OCI-LY7 (cell line): ENCODE results near the gene SLC30A3. TPM values are rescaled to one million over a fixed set of nuclear protein-coding genes. Genes with fewer than 3 reads are reported as not detected.

Source experiments
- BruUV-seq: library from RNA; stranded (reverse); fragments of 400-500 nt; replicated peaks from 2 replicates; lab custom pipeline; 2021; lab: Mats Ljungman, UMichigan
- CTCF ChIA-PET: fragments of 300-600 bp; sonication (Branson Sonifier 250); formaldehyde crosslinking; loops from one replicate; lab custom pipeline; 2022; ENCODE audit warnings: antibody characterized with exemption; ENCODE audit not compliant: unreplicated experiment; lab: Charles Lee
- POLR2A ChIA-PET: fragments of 300-600 bp; sonication (Branson Sonifier 250); formaldehyde crosslinking; loops from one replicate; lab custom pipeline; 2022; ENCODE audit warnings: antibody characterized with exemption; lab: Charles Lee
- DNase-seq: peaks from one replicate; pipeline ENCODE4 v3.0.0-alpha.2; 2015; ENCODE audit warnings: low spot score
- H2AFZ ChIP-seq: fragments of 200-600 bp; sonication (generic), shearing (Covaris generic); 2 replicates; pipeline ENCODE4 v1.6.1; 2014; ENCODE audit warnings: mild to moderate bottlenecking, antibody characterized with exemption, low read length, moderate library complexity
- H3K27ac ChIP-seq: fragments of 200-600 bp; sonication (generic); 2 replicates; pipeline ENCODE4 v1.5.1; 2014; ENCODE audit warnings: mixed run types, low read depth, mild to moderate bottlenecking, moderate library complexity, low read length, inconsistent platforms; ENCODE audit not compliant: poor library complexity, severe bottlenecking
- H3K36me3 ChIP-seq: fragments of 200-600 bp; sonication (generic); 2 replicates; pipeline ENCODE4 v1.6.1; 2014; ENCODE audit warnings: mild to moderate bottlenecking, antibody characterized with exemption, low read length, moderate library complexity, mixed read lengths; ENCODE audit not compliant: insufficient read depth
- H3K4me1 ChIP-seq: fragments of 200-600 bp; sonication (generic); 2 replicates; pipeline ENCODE4 v1.5.1; 2014; ENCODE audit warnings: mild to moderate bottlenecking, low read length; ENCODE audit not compliant: insufficient read depth, poor library complexity, severe bottlenecking
- H3K4me2 ChIP-seq: fragments of 200-600 bp; sonication (generic); 2 replicates; pipeline ENCODE4 v1.6.1; 2014; ENCODE audit warnings: mild to moderate bottlenecking, low read length
- H3K4me3 ChIP-seq: fragments of 200-600 bp; sonication (generic); 2 replicates; pipeline ENCODE4 v1.5.1; 2014; ENCODE audit warnings: mild to moderate bottlenecking, low read depth, low read length; ENCODE audit not compliant: poor library complexity, severe bottlenecking
- H3K79me2 ChIP-seq: fragments of 200-600 bp; sonication (generic); 2 replicates; pipeline ENCODE4 v1.6.1; 2016; ENCODE audit warnings: low read depth, mild to moderate bottlenecking, low read length, moderate library complexity, mixed read lengths; ENCODE audit not compliant: insufficient read depth
- H3K9me2 ChIP-seq: fragments of 200-600 bp; sonication (generic); 2 replicates; pipeline ENCODE4 v1.6.1; 2016; ENCODE audit warnings: mild to moderate bottlenecking, low read length, mixed read lengths; ENCODE audit not compliant: insufficient read depth
- H3K9me3 ChIP-seq: fragments of 200-600 bp; sonication (generic); 2 replicates; pipeline ENCODE4 v1.6.1; 2014; ENCODE audit warnings: mild to moderate bottlenecking, mixed run types, low read length, mixed read lengths
- H4K20me1 ChIP-seq: fragments of 200-600 bp; sonication (generic); 2 replicates; pipeline ENCODE4 v1.6.1; 2014; ENCODE audit warnings: mild to moderate bottlenecking, antibody characterized with exemption, low read length, moderate library complexity, mixed read lengths; ENCODE audit not compliant: insufficient read depth
- EZH2phosphoT487 ChIP-seq: fragments of 200-600 bp; sonication (generic); IDR thresholded peaks from 2 replicates; pipeline ENCODE4 v1.6.1; 2018; ENCODE audit warnings: low read depth, borderline replicate concordance, mild to moderate bottlenecking, mixed run types, antibody characterized with exemption, low read length, moderate library complexity, mixed read lengths
- intact Hi-C: fragments of 100-400 bp; cut with micrococcal nuclease; formaldehyde crosslinking; loops from one replicate; pipeline ENCODE4 v1.10.0; 2022; ENCODE audit not compliant: unreplicated experiment
- total RNA-seq, 2 experiments: library from RNA; depleted of rRNA in 1 of 2; stranded (reverse); fragments of >200 nt in 1 of 2; shearing (Covaris generic) in 1 of 2; gene quantifications; 2 replicates each; pipeline ENCODE4 v1.2.3, GENCODE V29; 2014 to 2022
- TF ChIP-seq, protein P1 (sequence below): fragments of 200-600 bp; sonication (generic); conservative IDR thresholded peaks from 2 replicates; pipeline ENCODE4 v1.5.1; 2014; ENCODE audit warnings: mild to moderate bottlenecking, antibody characterized with exemption, low read length, moderate library complexity, mixed read lengths

SLC30A3 gene
- total RNA-seq, 2 experiments from 2014 or later, result 23.3 to 71.6 TPM

DNA sequence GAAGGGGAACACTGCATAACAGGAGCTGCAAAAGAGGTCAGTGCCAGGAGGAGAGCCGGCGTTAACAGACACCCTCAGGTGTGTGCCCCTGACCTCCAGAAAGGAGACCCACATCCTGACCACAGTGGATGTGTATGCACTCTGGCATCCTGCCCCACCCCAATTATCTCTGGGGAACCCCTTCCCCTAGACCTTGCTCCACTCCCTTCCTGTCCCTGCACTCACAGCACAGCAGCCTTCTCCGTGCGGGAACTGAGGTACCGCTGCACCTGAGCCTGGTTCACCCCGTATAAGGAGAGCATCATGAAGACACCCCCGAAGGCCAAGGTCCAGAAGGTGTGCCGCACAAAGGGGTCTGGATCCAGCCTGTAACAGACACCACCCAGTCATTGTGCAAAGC is 58.3 kb downstream of the SLC30A3 start:
- Histone ChIP-seq H3K4me3 (no peak overlapping the region), H3K4me2 (no peak overlapping the region), H3K4me1 (peaks cover 18% of the 10 kb centered on the region), H3K79me2 (peaks cover 20% of the 10 kb centered on the region; the same call in 1 of the 2 replicates), H3K27ac (no peak overlapping the region), H2AFZ (no peak overlapping the region), H3K9me3 (no peaks in the 10 kb centered on the region), H3K36me3 (peaks cover 94% of the 10 kb centered on the region), H3K9me2 (no peaks in the 10 kb centered on the region), H4K20me1 (no peaks in the 10 kb centered on the region)
- ChIA-PET CTCF (no interaction called here), POLR2A (no interaction called here)
- intact Hi-C loops, result no loop called here
- no peak for TF ChIP-seq EZH2phosphoT487
- TF ChIP-seq, protein P1, sequence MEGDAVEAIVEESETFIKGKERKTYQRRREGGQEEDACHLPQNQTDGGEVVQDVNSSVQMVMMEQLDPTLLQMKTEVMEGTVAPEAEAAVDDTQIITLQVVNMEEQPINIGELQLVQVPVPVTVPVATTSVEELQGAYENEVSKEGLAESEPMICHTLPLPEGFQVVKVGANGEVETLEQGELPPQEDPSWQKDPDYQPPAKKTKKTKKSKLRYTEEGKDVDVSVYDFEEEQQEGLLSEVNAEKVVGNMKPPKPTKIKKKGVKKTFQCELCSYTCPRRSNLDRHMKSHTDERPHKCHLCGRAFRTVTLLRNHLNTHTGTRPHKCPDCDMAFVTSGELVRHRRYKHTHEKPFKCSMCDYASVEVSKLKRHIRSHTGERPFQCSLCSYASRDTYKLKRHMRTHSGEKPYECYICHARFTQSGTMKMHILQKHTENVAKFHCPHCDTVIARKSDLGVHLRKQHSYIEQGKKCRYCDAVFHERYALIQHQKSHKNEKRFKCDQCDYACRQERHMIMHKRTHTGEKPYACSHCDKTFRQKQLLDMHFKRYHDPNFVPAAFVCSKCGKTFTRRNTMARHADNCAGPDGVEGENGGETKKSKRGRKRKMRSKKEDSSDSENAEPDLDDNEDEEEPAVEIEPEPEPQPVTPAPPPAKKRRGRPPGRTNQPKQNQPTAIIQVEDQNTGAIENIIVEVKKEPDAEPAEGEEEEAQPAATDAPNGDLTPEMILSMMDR, result no peak
- no peak for DNase-seq
- BruUV-seq, result no TSS peak

DNA sequence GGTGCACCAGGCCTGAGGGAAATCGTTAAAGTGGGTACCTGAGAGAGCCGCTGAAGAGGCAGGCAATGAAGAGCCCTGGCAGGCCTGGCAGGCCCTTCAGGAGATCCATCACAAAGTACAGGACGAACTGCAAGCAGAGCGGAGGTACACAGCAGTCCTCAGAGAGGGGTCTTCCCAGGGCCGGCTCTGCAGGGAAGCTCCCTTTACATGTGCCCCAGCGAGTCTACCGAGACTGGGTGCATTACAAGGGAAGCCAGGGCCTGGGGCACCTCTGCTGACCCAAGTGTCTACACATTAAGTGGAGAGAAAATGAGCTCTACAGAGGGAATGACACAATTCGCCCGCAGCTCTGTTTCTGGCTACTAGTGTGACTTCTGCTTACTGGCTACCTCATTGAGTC is 59.1 kb downstream of the SLC30A3 start:
- DNase-seq, result no peak
- no peak overlapping the region for H3K27ac ChIP-seq
- no peak overlapping the region for H2AFZ ChIP-seq
- no peaks in the 10 kb centered on the region for H4K20me1 ChIP-seq
- H3K79me2 ChIP-seq, result peaks cover 12% of the 10 kb centered on the region; the same call in 1 of the 2 replicates
- no peaks in the 10 kb centered on the region for H3K9me2 ChIP-seq
- H3K4me2 ChIP-seq, result no peak overlapping the region
- H3K36me3 ChIP-seq, result peaks cover 94% of the 10 kb centered on the region
- no peak for TF ChIP-seq EZH2phosphoT487
- TF ChIP-seq, protein P1, result no peak
- intact Hi-C loops, result no loop called here
- BruUV-seq, result no TSS peak
- no peaks in the 10 kb centered on the region for H3K9me3 ChIP-seq
- no peak overlapping the region for H3K4me3 ChIP-seq
- POLR2A ChIA-PET, result no interaction called here
- CTCF ChIA-PET, result no interaction called here
- peaks cover 12% of the 10 kb centered on the region for H3K4me1 ChIP-seq

Other genes with a start within 250 kb of the SLC30A3 start
- 32.0 and 32.6 TPM in 2 replicates for gene TMEM214, start 230.1 kb downstream of the SLC30A3 start, total RNA-seq (2014; rRNA removed; shearing (Covaris generic))
- gene TMEM214, start 230.1 kb downstream of the SLC30A3 start, total RNA-seq (2022), result 78.6 and 79.3 TPM in 2 replicates
- 34.3 and 37.4 TPM in 2 replicates for gene AGBL5, start 211.4 kb downstream of the SLC30A3 start, total RNA-seq (2014; rRNA removed; shearing (Covaris generic))
- 42.0 and 51.8 TPM in 2 replicates for gene AGBL5, start 211.4 kb downstream of the SLC30A3 start, total RNA-seq (2022)
- 147 and 214 TPM in 2 replicates for gene OST4, start 191.4 kb downstream of the SLC30A3 start, total RNA-seq (2014; rRNA removed; shearing (Covaris generic))
- 253 and 267 TPM in 2 replicates for gene OST4, start 191.4 kb downstream of the SLC30A3 start, total RNA-seq (2022)
- gene EMILIN1, start 184.4 kb downstream of the SLC30A3 start, total RNA-seq (2014; rRNA removed; shearing (Covaris generic)), result 2.7 and 3.2 TPM in 2 replicates
- 1.6 and 2.2 TPM in 2 replicates for gene EMILIN1, start 184.4 kb downstream of the SLC30A3 start, total RNA-seq (2022)
- gene KHK, start 176.3 kb downstream of the SLC30A3 start, total RNA-seq (2014; rRNA removed; shearing (Covaris generic)), result 9.7 and 14.0 TPM in 2 replicates
- gene KHK, start 176.3 kb downstream of the SLC30A3 start, total RNA-seq (2022), result 17.9 and 19.7 TPM in 2 replicates
- gene CGREF1, start 143.9 kb downstream of the SLC30A3 start, total RNA-seq (2014; rRNA removed; shearing (Covaris generic)), result not detected in 2 replicates
- gene CGREF1, start 143.9 kb downstream of the SLC30A3 start, total RNA-seq (2022), result not detected in 2 replicates
- not detected in 2 replicates for gene ABHD1, start 139.2 kb downstream of the SLC30A3 start, total RNA-seq (2014; rRNA removed; shearing (Covaris generic))
- not detected in 2 replicates for gene ABHD1, start 139.2 kb downstream of the SLC30A3 start, total RNA-seq (2022)
- 113 and 116 TPM in 2 replicates for gene PREB, start 128.4 kb downstream of the SLC30A3 start, total RNA-seq (2014; rRNA removed; shearing (Covaris generic))
- 96.8 and 106 TPM in 2 replicates for gene PREB, start 128.4 kb downstream of the SLC30A3 start, total RNA-seq (2022)
- not detected in 2 replicates for gene PRR30, start 123.6 kb downstream of the SLC30A3 start, total RNA-seq (2014; rRNA removed; shearing (Covaris generic))
- gene PRR30, start 123.6 kb downstream of the SLC30A3 start, total RNA-seq (2022), result not detected in 2 replicates
- gene TCF23, start 114.0 kb downstream of the SLC30A3 start, total RNA-seq (2014; rRNA removed; shearing (Covaris generic)), result not detected in 2 replicates
- gene TCF23, start 114.0 kb downstream of the SLC30A3 start, total RNA-seq (2022), result 0.25 TPM in 1 of 2 replicates, not detected in the other
- gene ATRAID, start 51.0 kb downstream of the SLC30A3 start, total RNA-seq (2014; rRNA removed; shearing (Covaris generic)), result 75.4 and 93.3 TPM in 2 replicates
- 92.7 and 92.8 TPM in 2 replicates for gene ATRAID, start 51.0 kb downstream of the SLC30A3 start, total RNA-seq (2022)
- gene SLC5A6, start 50.8 kb downstream of the SLC30A3 start, total RNA-seq (2014; rRNA removed; shearing (Covaris generic)), result 50.1 and 55.5 TPM in 2 replicates
- 47.9 and 60.1 TPM in 2 replicates for gene SLC5A6, start 50.8 kb downstream of the SLC30A3 start, total RNA-seq (2022)
- gene CAD, start 45.7 kb downstream of the SLC30A3 start, total RNA-seq (2014; rRNA removed; shearing (Covaris generic)), result 118 and 132 TPM in 2 replicates
- 166 and 173 TPM in 2 replicates for gene CAD, start 45.7 kb downstream of the SLC30A3 start, total RNA-seq (2022)
- gene DNAJC5G, start 12.4 kb upstream of the SLC30A3 start, total RNA-seq (2014; rRNA removed; shearing (Covaris generic)), result 2.7 and 4.7 TPM in 2 replicates
- 18.1 and 18.2 TPM in 2 replicates for gene DNAJC5G, start 12.4 kb upstream of the SLC30A3 start, total RNA-seq (2022)
- gene TRIM54, start 19.4 kb upstream of the SLC30A3 start, total RNA-seq (2014; rRNA removed; shearing (Covaris generic)), result 2.1 and 6.4 TPM in 2 replicates
- gene TRIM54, start 19.4 kb upstream of the SLC30A3 start, total RNA-seq (2022), result 13.6 and 18.8 TPM in 2 replicates
- gene UCN, start 45.4 kb upstream of the SLC30A3 start, total RNA-seq (2014; rRNA removed; shearing (Covaris generic)), result 5.9 and 6.4 TPM in 2 replicates
- 7.2 and 8.5 TPM in 2 replicates for gene UCN, start 45.4 kb upstream of the SLC30A3 start, total RNA-seq (2022)
- 54.1 and 63.9 TPM in 2 replicates for gene MPV17, start 60.0 kb upstream of the SLC30A3 start, total RNA-seq (2014; rRNA removed; shearing (Covaris generic))
- gene MPV17, start 60.0 kb upstream of the SLC30A3 start, total RNA-seq (2022), result 98.0 and 109 TPM in 2 replicates
- 54.2 and 56.9 TPM in 2 replicates for gene GTF3C2, start 93.7 kb upstream of the SLC30A3 start, total RNA-seq (2014; rRNA removed; shearing (Covaris generic))
- 70.3 and 77.7 TPM in 2 replicates for gene GTF3C2, start 93.7 kb upstream of the SLC30A3 start, total RNA-seq (2022)
- 23.9 and 27.0 TPM in 2 replicates for gene EIF2B4, start 107.3 kb upstream of the SLC30A3 start, total RNA-seq (2014; rRNA removed; shearing (Covaris generic))
- 32.9 and 33.1 TPM in 2 replicates for gene EIF2B4, start 107.3 kb upstream of the SLC30A3 start, total RNA-seq (2022)
- 63.1 and 66.0 TPM in 2 replicates for gene SNX17, start 107.6 kb upstream of the SLC30A3 start, total RNA-seq (2014; rRNA removed; shearing (Covaris generic))
- gene SNX17, start 107.6 kb upstream of the SLC30A3 start, total RNA-seq (2022), result 86.8 and 97.4 TPM in 2 replicates
- gene ZNF513, start 117.7 kb upstream of the SLC30A3 start, total RNA-seq (2014; rRNA removed; shearing (Covaris generic)), result 9.0 and 10.0 TPM in 2 replicates
- 9.7 and 10.9 TPM in 2 replicates for gene ZNF513, start 117.7 kb upstream of the SLC30A3 start, total RNA-seq (2022)
- gene PPM1G, start 146.5 kb upstream of the SLC30A3 start, total RNA-seq (2014; rRNA removed; shearing (Covaris generic)), result 101 and 113 TPM in 2 replicates
- 138 and 147 TPM in 2 replicates for gene PPM1G, start 146.5 kb upstream of the SLC30A3 start, total RNA-seq (2022)
- 27.9 and 28.5 TPM in 2 replicates for gene NRBP1, start 165.6 kb upstream of the SLC30A3 start, total RNA-seq (2014; rRNA removed; shearing (Covaris generic))
- 46.0 and 48.5 TPM in 2 replicates for gene NRBP1, start 165.6 kb upstream of the SLC30A3 start, total RNA-seq (2022)
- gene KRTCAP3, start 179.3 kb upstream of the SLC30A3 start, total RNA-seq (2014; rRNA removed; shearing (Covaris generic)), result 1.9 and 10.9 TPM in 2 replicates
- 6.9 and 8.3 TPM in 2 replicates for gene KRTCAP3, start 179.3 kb upstream of the SLC30A3 start, total RNA-seq (2022)
- gene IFT172, start 226.7 kb upstream of the SLC30A3 start, total RNA-seq (2014; rRNA removed; shearing (Covaris generic)), result 20.4 and 26.8 TPM in 2 replicates
- 13.7 and 13.9 TPM in 2 replicates for gene IFT172, start 226.7 kb upstream of the SLC30A3 start, total RNA-seq (2022)
- not detected in 2 replicates for gene FNDC4, start 232.2 kb upstream of the SLC30A3 start, total RNA-seq (2014; rRNA removed; shearing (Covaris generic))
- gene FNDC4, start 232.2 kb upstream of the SLC30A3 start, total RNA-seq (2022), result not detected in 2 replicates
- gene GCKR, start 233.8 kb upstream of the SLC30A3 start, total RNA-seq (2014; rRNA removed; shearing (Covaris generic)), result not detected in 2 replicates
- not detected in 2 replicates for gene GCKR, start 233.8 kb upstream of the SLC30A3 start, total RNA-seq (2022)